ELR (cell line): ENCODE results near the gene JUN.

Source experiments
- DNase-seq: peaks from one replicate; pipeline ENCODE4 v3.0.0-alpha.2; 2015; ENCODE audit warnings: low read depth

JUN gene

DNA sequence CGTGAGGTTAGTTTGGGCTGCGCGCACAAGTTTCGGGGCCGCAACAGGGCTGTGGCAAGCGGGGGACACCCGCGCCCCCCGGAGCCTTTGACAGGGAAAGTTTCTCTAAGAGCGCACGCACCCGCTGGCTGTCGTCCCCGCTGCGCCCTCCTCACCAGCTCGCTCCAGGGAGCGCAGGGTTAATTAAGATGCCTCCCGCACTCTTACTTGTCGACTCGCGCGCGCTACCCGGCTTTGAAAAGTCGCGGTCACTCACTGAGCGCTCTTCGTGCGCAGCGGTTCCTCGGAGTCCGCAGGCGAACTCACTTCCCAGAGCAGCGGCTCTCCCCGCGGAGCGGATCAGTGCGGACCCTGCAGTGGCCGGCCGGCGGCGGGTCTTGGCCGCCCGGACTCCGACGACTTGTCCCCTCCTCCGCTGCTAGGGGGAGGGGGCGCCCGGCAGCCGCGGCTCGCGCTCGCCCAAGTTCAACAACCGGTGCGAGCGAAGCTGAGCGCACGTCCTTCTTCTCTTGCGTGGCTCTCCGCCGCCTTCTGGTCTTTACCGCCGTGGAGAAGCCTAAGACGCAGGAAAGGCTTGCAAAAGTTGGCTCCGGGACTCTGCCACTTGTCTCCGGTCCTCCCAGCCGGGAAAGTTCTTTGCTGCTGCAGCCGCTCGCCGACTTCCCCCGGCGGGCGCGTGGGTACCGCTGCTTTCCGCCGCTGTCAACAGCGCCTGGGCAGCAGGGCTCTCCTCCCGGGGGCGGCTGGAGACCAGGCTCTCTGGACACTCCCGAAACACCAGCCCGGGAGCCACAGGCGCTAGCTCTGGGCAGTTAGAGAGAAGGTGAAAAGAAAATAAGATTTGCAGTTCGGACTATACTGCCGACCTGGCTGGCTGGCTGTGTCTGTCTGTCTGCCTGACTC lies 506 bp downstream of the JUN start:
- DNase-seq = peak; percentile 58

- DNase-seq = peak; percentile 44
Measured at GRCh38 chr1:58782178-58783089, 1.4 kb downstream of the JUN start.

- peak; percentile 78 for DNase-seq
Measured at GRCh38 chr1:58781541-58782177, 2.2 kb downstream of the JUN start.

DNA sequence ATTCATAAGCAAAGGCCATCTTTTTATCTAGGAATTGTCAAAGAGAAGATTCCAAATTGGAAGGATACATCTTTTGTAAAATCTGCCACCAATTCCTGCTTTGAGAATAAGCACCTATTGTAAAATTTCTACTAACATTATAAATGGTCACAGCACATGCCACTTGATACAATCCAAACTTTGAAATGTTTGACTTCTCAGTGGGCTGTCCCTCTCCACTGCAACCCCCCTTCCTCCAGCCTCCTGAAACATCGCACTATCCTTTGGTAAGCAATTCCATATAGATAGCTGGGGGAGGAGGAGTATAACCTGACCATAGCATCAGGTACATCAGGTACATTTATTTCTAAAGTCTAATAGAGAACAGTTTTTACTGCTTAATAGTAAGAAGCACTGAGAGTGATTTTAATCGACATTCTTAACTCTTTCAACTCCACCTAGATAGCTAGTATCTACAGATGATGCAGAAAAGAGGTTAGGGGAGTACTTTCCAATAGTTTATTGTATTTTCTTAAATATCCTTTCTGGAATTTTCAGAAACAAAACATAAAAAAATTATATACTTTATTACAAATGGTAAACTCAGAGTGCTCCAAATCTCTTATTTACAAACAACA lies 2.9 kb downstream of the JUN start:
- peak; percentile 39 for DNase-seq

DNA sequence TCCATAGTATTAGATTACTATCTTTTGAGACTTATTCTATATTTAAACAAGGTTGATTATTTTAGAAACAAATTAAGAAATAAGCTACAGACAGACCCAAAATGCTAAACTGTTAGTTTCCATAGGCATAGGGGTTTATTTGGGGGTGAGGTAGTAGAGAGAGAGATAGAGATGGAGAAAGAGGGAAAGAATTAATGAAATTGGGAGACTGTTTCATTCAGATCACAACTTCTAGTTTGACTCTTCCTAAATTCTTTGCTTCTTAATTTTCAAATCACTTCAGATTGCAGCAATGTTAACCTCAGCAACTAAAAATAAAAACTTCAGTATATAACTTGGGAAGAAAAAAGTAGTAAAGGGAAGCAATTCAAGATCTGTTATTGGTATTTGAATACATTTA lies 3.4 kb downstream of the JUN start:
- DNase-seq = no peak

DNA sequence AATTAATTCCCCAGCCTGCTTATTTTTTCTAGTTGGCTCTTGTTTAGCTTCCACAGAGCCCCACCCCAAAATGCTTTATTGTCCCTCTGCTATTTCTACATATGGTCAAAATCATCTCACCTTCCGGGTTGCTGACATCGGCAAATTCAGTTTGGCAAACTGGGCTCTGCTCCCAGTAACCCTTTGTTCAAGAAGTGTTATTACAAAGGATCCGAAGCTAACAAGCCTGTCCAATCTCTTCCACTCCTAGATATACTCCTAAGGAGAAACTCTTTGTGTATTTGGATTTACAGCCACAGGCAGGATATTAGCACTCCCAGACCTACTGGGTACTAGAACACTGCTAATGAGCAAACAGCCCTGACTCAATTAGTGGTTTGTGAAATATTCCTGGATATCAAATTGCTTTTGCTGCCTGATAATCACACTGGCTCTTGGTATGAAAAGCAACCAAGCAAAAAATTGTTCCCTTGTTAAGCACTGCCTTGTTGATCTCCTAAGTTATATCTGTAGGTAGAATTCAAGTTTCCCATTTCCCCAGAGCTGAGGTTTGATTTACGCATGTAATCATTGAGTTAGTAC lies 4.0 kb downstream of the JUN start:
- peak; percentile 76 for DNase-seq

GRCh38 chr1:58779059-58779754 lies 4.6 kb downstream of the JUN start:
- DNase-seq = peak; percentile 23

GRCh38 chr1:58778385-58779000 lies 5.4 kb downstream of the JUN start:
- no peak for DNase-seq

DNA sequence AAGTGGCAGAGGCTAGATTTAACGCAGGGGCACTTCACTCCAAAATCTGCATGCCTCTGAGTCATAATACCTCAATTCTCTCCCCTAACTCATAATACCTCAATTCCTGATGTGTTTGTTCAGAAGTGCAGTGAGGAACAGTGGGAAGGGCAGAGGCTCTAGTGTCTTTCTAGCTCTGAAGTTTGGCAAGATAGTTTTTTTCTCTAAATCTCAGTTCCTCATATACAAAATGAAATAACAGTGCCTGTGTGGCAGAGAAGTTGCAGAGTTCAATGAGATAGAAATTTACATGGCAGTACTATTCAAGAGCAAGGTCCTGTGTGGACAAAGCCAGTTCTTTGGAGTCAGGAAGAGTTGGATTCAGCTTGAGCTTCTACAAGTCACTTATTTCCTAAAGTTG lies 9.8 kb downstream of the JUN start:
- DNase-seq = no peak

DNA sequence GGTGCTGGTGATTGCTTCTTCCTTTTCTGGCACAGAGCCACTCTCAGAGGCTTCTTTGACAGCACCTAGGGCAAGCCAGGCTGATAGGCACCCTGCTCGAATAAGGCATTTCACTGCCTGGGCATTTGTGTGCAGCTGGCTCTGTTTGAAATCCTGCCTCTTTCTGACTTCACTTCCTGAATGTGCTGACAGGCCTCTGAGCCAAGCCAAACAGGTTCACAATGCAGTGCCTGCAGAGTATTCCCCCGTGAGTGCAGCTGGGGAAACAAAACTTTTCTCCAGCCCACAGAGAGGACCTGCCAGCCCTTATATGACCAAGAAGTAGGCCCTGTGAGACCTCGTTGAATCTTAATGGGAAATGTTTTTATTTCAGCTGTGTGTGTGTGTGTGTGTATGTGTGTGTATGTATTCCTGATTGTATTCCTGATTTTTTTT lies 10.4 kb downstream of the JUN start:
- peak; percentile 52 for DNase-seq

DNA sequence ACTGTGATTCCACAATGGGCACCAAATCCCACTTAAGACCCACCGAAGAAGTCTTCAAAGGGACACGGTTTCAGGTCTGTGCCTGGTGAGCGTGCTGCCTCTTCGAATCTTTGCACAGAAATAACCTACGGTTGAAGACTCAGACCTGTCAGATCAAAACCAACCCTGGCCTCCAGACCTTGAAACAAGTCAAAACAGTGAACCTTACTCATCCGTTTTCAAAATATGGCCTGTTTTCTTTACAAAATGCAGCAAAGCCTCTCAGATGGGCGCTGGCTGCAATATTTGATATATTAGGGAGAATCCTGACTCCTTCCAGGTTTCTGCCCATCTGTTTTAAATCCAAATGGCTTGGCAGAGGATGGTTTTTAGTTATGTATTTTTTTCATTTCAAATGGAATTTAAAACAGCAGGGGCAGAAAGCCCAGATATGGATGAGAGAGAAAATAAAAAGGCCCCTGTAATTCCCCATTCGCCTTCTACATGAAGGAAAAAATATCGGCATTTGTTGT lies 14.0 kb downstream of the JUN start:
- DNase-seq = no peak

GRCh38 chr1:58768971-58769808 lies 14.7 kb downstream of the JUN start:
- DNase-seq = peak; percentile 85

- no peak for DNase-seq
Measured at GRCh38 chr1:58768191-58768731, 15.6 kb downstream of the JUN start.

- DNase-seq = no peak
Measured at GRCh38 chr1:58767143-58767542, 16.7 kb downstream of the JUN start.

- DNase-seq = no peak
Measured at GRCh38 chr1:58765441-58765840, 18.4 kb downstream of the JUN start.

DNA sequence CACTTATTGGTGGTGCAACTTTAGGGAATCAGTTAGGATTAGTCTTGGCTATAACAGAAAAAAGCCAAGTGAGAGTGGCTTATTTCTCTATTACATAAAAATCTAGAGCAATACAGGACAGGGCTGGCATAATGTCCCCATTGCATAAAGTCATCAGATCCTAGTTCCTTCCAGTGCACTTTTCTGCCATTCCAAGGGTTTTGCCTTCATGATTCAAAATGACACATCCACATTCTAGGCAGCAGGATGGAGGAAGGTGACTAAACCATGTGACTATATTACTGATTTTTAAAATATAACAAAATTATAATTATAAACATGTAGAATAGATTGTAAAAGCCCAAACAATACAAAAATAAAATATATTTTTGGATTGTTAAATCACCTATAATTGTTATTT lies 18.8 kb downstream of the JUN start:
- DNase-seq = peak; percentile 86

DNA sequence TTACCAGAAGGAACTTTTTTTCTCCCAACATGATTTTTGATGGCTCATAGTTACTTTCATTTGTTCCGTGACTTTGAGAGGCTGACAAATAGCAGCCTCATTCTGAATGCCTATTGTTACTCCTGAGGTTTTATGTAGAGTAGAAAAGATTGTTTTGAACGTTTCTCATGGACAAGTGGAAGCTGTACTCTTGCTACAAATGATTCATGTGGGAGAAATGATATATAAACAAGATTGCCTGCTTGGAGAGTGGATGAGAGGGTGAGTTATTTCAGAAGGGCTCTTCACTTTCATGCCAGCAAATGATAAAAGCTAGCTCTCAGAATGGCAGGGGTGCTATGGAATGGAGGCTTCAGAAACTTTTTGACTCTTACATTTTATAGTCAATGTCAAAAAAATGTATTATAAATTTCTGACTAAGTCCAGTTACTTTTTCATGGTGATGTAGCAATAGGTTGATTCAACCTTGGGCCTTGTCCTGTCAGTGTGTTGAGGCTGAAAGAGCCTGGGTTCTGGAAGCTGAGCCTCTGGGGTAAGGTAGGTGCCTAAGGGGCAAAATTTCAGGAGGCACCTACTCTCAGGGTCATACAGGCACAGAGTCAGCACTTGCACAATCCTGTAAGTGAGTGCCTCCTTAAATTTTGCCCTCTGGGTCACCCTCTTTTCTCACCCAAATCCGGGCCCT lies 19.4 kb downstream of the JUN start:
- DNase-seq = peak; percentile 94

DNA sequence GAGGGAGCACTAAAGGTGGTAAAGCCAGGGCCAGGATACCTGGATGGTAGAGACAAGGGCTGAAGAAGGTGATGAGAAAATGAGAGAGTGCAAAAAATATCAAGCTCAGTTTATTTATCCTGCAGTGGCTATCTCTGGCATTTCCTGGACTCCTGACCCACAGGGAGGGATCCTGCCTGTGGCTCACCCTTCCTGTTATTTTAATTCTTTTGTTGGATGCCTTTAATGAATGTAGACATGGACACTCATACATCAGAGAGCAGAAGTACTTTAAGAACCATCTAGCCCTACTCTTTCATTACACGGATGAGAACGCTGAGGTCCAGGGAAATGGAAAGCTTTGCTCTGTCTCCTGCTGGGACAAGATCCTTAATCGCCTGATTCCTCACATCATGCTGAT lies 20.6 kb downstream of the JUN start:
- DNase-seq = peak; percentile 91
